H1 (cell line): ENCODE results near the gene HOXD12. TPM values are rescaled to one million over a fixed set of nuclear protein-coding genes. Genes with fewer than 3 reads are reported as not detected.

Source experiments
- ASH2L ChIP-seq: fragments of 200-600, 300-600 bp; sonication (generic); IDR thresholded peaks from one replicate; pipeline ENCODE4 v1.7.1; 2017; ENCODE audit warnings: low read length
- CHD2 ChIP-seq: IDR thresholded peaks from 2 replicates; pipeline ENCODE4 v1.6.1; 2012; ENCODE audit warnings: low read length, improper control_type of control experiment
- EZH2 ChIP-seq: fragments of 200-600 bp; sonication (generic); IDR thresholded peaks from 2 replicates; pipeline ENCODE4 v1.7.1; 2012; ENCODE audit warnings: low read depth, mild to moderate bottlenecking, moderate library complexity, low read length, inconsistent platforms; ENCODE audit not compliant: severe bottlenecking
- HDAC2 ChIP-seq, 2 experiments: fragments of 300-600 bp in 1 of 2; sonication (generic) in 1 of 2; IDR thresholded peaks; 2 replicates each; pipeline ENCODE4 v1.6.1; 2011 to 2012; ENCODE audit warnings: low read depth in 2 of 2, low read length in 2 of 2, mild to moderate bottlenecking in 2 of 2, moderate library complexity in 2 of 2, borderline replicate concordance in 1 of 2, inconsistent platforms in 1 of 2
- MAFK ChIP-seq: IDR thresholded peaks from 2 replicates; pipeline ENCODE4 v1.6.1; 2012; ENCODE audit warnings: low read depth, mild to moderate bottlenecking, improper control_type of control experiment, low read length
- POLR2A ChIP-seq, 2 experiments: IDR thresholded peaks; 1 replicate in 1 of 2; 2 replicates in 1 of 2; pipeline ENCODE4 v1.6.1; 2011; ENCODE audit warnings: low read depth in 2 of 2, low read length in 2 of 2, mild to moderate bottlenecking in 2 of 2; ENCODE audit errors: control extremely low read depth in 1 of 2
- RFX5 ChIP-seq: IDR thresholded peaks from 2 replicates; pipeline ENCODE4 v1.6.1; 2011; ENCODE audit warnings: low read depth, low read length, improper control_type of control experiment, borderline replicate concordance
- polyA plus RNA-seq, 7 experiments: library from polyadenylated mRNA; depleted of rRNA in 3 of 7; stranded (reverse) in 5 of 7; unstranded in 2 of 7; fragments of >200 nt in 5 of 7; fragments of 200-250 nt in 2 of 7; gene quantifications; 1 replicate in 5 of 7; 2 replicates in 1 of 7; 4 replicates in 1 of 7; pipeline versions ENCODE4 v1.2.1 to v1.2.3, GENCODE V29; 2011 to 2013; ENCODE audit warnings: missing spikeins in 2 of 7, mixed read lengths in 2 of 7
- total RNA-seq: library from RNA; stranded (reverse); fragmentation: NEBNext Ultra II Directional; extraction: Animal tissue kit (Norgen Biotek cat#: 25700); gene quantifications from 2 replicates; pipeline ENCODE4 v1.2.1, GENCODE V29; 2021
- TF ChIP-seq, protein P1 (sequence below): IDR thresholded peaks from 2 replicates; pipeline ENCODE4 v1.6.1; 2012; ENCODE audit warnings: inconsistent platforms

Gene HOXD12
- total and polyA plus RNA-seq, 2 of the 8 experiments (the other 6 are each of a cell fraction or from before 2014, with no cell fraction given) = not detected

DNA sequence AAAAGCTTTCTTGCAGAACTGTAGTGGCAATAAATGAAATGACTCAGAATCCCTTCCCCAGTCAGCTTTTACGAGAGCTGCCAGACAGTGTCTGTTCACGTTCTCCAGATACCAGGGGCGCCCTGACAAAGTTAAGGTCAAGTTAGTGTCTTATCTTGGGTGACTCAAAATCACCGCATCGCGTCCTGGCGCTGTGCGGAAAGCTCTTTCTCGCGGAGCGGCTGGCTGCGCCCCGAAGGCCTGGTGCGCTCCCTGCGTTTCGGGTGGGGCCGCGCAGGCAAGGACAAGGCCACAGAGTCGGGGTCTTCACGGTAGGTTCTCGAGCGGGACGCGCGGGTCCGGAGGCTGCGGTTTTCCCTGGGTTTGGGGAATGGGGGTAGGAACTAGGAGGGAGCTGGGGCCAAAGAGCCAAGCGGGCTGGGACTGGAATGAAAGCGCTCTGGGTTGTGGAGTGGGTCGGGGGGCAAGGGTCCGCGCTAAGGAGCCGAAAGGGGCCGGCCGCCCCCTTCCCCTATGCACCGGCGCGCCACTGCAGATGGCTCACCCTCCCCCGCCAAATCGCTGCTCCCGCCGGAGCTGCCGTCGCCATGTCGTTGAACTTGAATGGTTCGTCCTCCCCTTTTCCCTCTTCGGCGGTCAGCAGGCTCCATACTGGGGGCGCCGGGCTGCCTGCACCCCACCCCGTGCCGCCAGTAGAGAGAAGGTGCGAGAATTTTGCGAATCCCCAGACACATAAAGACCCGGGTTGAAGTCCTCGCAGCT is 4.9 kb downstream of the HOXD12 start (continued):
- TF ChIP-seq HDAC2 (IDR thresholded peaks at IDR 0.05; ENCODE audit: borderline replicate concordance in 1 of 2, low read depth in 2 of 2, low read length in 2 of 2) (no peak), MAFK (no peak), ASH2L (peak; percentile 85), POLR2A (IDR thresholded peaks at IDR 0.05; ENCODE audit: control extremely low read depth in 1 of 2, low read depth in 2 of 2, low read length in 2 of 2) (no peak), EZH2 (peak; percentile 96), RFX5 (no peak), CHD2 (no peak)
- TF ChIP-seq, protein P1, sequence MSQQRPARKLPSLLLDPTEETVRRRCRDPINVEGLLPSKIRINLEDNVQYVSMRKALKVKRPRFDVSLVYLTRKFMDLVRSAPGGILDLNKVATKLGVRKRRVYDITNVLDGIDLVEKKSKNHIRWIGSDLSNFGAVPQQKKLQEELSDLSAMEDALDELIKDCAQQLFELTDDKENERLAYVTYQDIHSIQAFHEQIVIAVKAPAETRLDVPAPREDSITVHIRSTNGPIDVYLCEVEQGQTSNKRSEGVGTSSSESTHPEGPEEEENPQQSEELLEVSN = peak; percentile 15; the same call in 1 of the 2 replicates
- TF ChIP-seq, all 59 proteins: peak for 10
